Measurements from ENCODE around the gene EHD2. TPM values are rescaled to one million over a fixed set of nuclear protein-coding genes. Genes with fewer than 3 reads are reported as not detected.

The EHD2 gene
- total and polyA plus RNA-seq, 2 of the 4 experiments (the other 2 are of a cell fraction): 35.3 to 181 TPM

GRCh38 chr19:47750752-47751151, 37.5 kb downstream of the EHD2 start:
- H3K36me3 ChIP-seq (ENCODE audit: control insufficient read depth, insufficient read depth, low read length): peaks cover 64% of the 10 kb centered on the region
- H3K23ac ChIP-seq (ENCODE audit: low read depth, low read length): no peak overlapping the region
- H2BK5ac ChIP-seq (ENCODE audit: low read depth, low read length, poor library complexity, severe bottlenecking): no peak overlapping the region
- CTCF ChIA-PET: no interaction called here
- H4K20me1 ChIP-seq (ENCODE audit: insufficient read depth, low read length): peaks cover 33% of the 10 kb centered on the region
- no peak for DNase-seq
- no peak overlapping the region for H2BK20ac ChIP-seq (ENCODE audit: low read depth, low read length)
- no peak overlapping the region for H4K8ac ChIP-seq (ENCODE audit: low read depth in 2 of 2, low read length in 2 of 2)
- H3K9ac ChIP-seq (ENCODE audit: low read depth, low read length): no peak overlapping the region
- H3K4me3 ChIP-seq (ENCODE audit: insufficient read depth, low read depth, low read length): no peak overlapping the region
- no peak overlapping the region for H3K18ac ChIP-seq (ENCODE audit: low read depth, low read length)
- BruUV-seq (replicated peaks): no TSS peak
- no peaks in the 10 kb centered on the region for H3K4me1 ChIP-seq (ENCODE audit: control insufficient read depth, insufficient read depth, low read length)
- no peak overlapping the region for H2AFZ ChIP-seq (replicated peaks; ENCODE audit: low read length, poor library complexity)
- POLR2A ChIA-PET (ENCODE audit: unreplicated experiment): no interaction called here
- no peak overlapping the region for H3K4me2 ChIP-seq (ENCODE audit: low read depth, low read length)
- ATAC-seq (ENCODE audit: low read depth): no peak
- no peak overlapping the region for H4K91ac ChIP-seq (ENCODE audit: insufficient read depth, low read depth, low read length)
- no peak overlapping the region for H3K56ac ChIP-seq (ENCODE audit: extremely low read depth, insufficient read depth, low read length)
- no peaks in the 10 kb centered on the region for H3K27me3 ChIP-seq (ENCODE audit: control insufficient read depth, insufficient read depth, low read length)
- no peaks in the 10 kb centered on the region for H3K9me1 ChIP-seq (ENCODE audit: insufficient read depth, low read length)
- intact Hi-C loops (cut with micrococcal nuclease): no loop called here
- peaks cover 32 to 42% of the 10 kb centered on the region in 2 experiments for H3K79me1 ChIP-seq (ENCODE audit: low read depth in 1 of 2, low read length in 2 of 2)
- dilution Hi-C loops (cut with HindIII; ENCODE audit: low sequenced_read_pairs, unreplicated experiment): no loop called here
- in situ Hi-C loops (cut with MboI; ENCODE audit: low sequenced_read_pairs): no loop called here
- H2AK9ac ChIP-seq (replicated peaks; ENCODE audit: low read depth, low read length, poor library complexity): no peak overlapping the region
- TF ChIP-seq MAFK (IDR thresholded peaks at IDR 0.05; ENCODE audit: low read depth, low read length) (no peak), BHLHE40 (IDR thresholded peaks at IDR 0.05; ENCODE audit: low read depth, low read length) (no peak), RAD21 (IDR thresholded peaks at IDR 0.05; ENCODE audit: low read length) (no peak)
- no peak overlapping the region for H3K4ac ChIP-seq (ENCODE audit: low read depth, low read length)
- H3K14ac ChIP-seq (replicated peaks; ENCODE audit: low read depth, low read length): no peak overlapping the region
- no peaks in the 10 kb centered on the region for H3K9me3 ChIP-seq (ENCODE audit: control insufficient read depth, insufficient read depth, low read length)
- H4K5ac ChIP-seq (ENCODE audit: low read depth, low read length): no peak overlapping the region
- WGBS, 2 experiments (ENCODE audit: extremely low coverage in 2 of 2, insufficient read length in 1 of 2): 98% methylated on average over 13 of the region's 18 CpGs; no CpG with 5 or more reads in 1 of the 2 experiments
- no peak overlapping the region for H2BK15ac ChIP-seq (ENCODE audit: low read depth, low read length)
- H2BK120ac ChIP-seq (ENCODE audit: low read depth, low read length): no peak overlapping the region
- H2AK5ac ChIP-seq (ENCODE audit: low read depth, low read length): no peak overlapping the region
- H3K27ac ChIP-seq (ENCODE audit: insufficient read depth, low read length): no peak overlapping the region

Data from IMR-90 (cell line).